OCI-LY3 (cell line): ENCODE results near the gene OTOP2.
"Not testable (repeated sequence)": the region's sequence is repeated elsewhere in the genome, so short reads cannot be mapped to it uniquely, and the experiment has no call there.

Source experiments
- H2AFZ ChIP-seq: fragments of 200-600, 300-600 bp; shearing (Covaris generic); 2 replicates; pipeline ENCODE4 v1.6.0; 2014; ENCODE audit warnings: antibody characterized with exemption, low read depth, low read length
- H3K27ac ChIP-seq: fragments of 200-600, 300-600 bp; sonication (generic); 2 replicates; pipeline ENCODE4 v1.5.1; 2014; ENCODE audit warnings: mild to moderate bottlenecking, low read length, moderate library complexity, mixed read lengths
- H3K27me3 ChIP-seq: fragments of 200-600, 300-600 bp; sonication (generic); 2 replicates; pipeline ENCODE4 v1.6.1; 2014; ENCODE audit warnings: low read depth, low read length, mixed read lengths
- H3K36me3 ChIP-seq: fragments of 200-600, 300-600 bp; sonication (generic); replicated peaks from 2 replicates; pipeline ENCODE3; 2014; ENCODE audit warnings: low read depth, low read length, mixed read lengths
- H3K4me1 ChIP-seq: fragments of 300-600, 200-600 bp; sonication (generic); 2 replicates; pipeline ENCODE4 v1.6.1; 2014; ENCODE audit warnings: low read length, mixed read lengths
- H3K4me2 ChIP-seq: fragments of 200-600, 300-600 bp; sonication (generic); 2 replicates; pipeline ENCODE4 v1.6.1; 2014; ENCODE audit warnings: low read length, mixed read lengths
- H3K4me3 ChIP-seq: fragments of 300-600, 200-600 bp; sonication (generic); 2 replicates; pipeline ENCODE4 v1.5.1; 2014; ENCODE audit warnings: antibody characterized with exemption, mild to moderate bottlenecking, low read length, moderate library complexity
- H3K79me2 ChIP-seq: fragments of 300-600, 200-600 bp; shearing (Covaris generic); 2 replicates; pipeline ENCODE4 v1.6.1; 2014; ENCODE audit warnings: mild to moderate bottlenecking, low read length, mixed read lengths
- H3K9ac ChIP-seq: fragments of 300-600, 200-600 bp; shearing (Covaris generic); 2 replicates; pipeline ENCODE4 v1.6.0; 2014; ENCODE audit warnings: mild to moderate bottlenecking, low read length, moderate library complexity
- H3K9me3 ChIP-seq: fragments of 200-600, 300-600 bp; shearing (Covaris generic); 2 replicates; pipeline ENCODE4 v1.6.1; 2014; ENCODE audit warnings: low read length, mixed read lengths; ENCODE audit not compliant: insufficient read depth
- H4K20me1 ChIP-seq: fragments of 200-600, 300-600 bp; sonication (generic); 2 replicates; pipeline ENCODE4 v1.6.1; 2016; ENCODE audit warnings: low read length, mixed read lengths; ENCODE audit not compliant: insufficient read depth
- CTCF ChIP-seq: fragments of 200-600, 300-600 bp; sonication (generic); IDR thresholded peaks from 2 replicates; pipeline ENCODE4 v1.5.1; 2014; ENCODE audit warnings: antibody characterized with exemption, low read length, low read depth
- EZH2phosphoT487 ChIP-seq: fragments of 200-600 bp; shearing (Covaris generic); IDR thresholded peaks from 2 replicates; pipeline ENCODE4 v1.6.1; 2018; ENCODE audit warnings: antibody characterized with exemption, mixed run types, low read depth

The OTOP2 gene

GRCh38 chr17:74907012-74907411 is 17.1 kb upstream of the OTOP2 start:
- Histone ChIP-seq H3K4me2 (no peak overlapping the region), H3K79me2 (no peaks in the 10 kb centered on the region), H2AFZ (no peak overlapping the region), H3K9me3 (no peaks in the 10 kb centered on the region), H3K36me3 (no peaks in the 10 kb centered on the region), H3K27me3 (no peaks in the 10 kb centered on the region), H4K20me1 (no peaks in the 10 kb centered on the region), H3K4me3 (no peak overlapping the region), H3K4me1 (no peaks in the 10 kb centered on the region), H3K27ac (no peak overlapping the region), H3K9ac (no peak overlapping the region)
- TF ChIP-seq EZH2phosphoT487 (no peak), CTCF (no peak)

GRCh38 chr17:74909097-74909496 is 15.0 kb upstream of the OTOP2 start:
- not testable (repeated sequence) for H3K9me3 ChIP-seq, H3K79me2 ChIP-seq, H3K4me1 ChIP-seq, H3K27ac ChIP-seq, H3K4me3 ChIP-seq, H3K36me3 ChIP-seq, H3K9ac ChIP-seq, H3K4me2 ChIP-seq, H3K27me3 ChIP-seq, H4K20me1 ChIP-seq, H2AFZ ChIP-seq

- H4K20me1 ChIP-seq, H3K4me3 ChIP-seq, H3K4me1 ChIP-seq: not testable (repeated sequence)
Observed at GRCh38 chr17:74911423-74911822, 12.7 kb upstream of the OTOP2 start.

GRCh38 chr17:74916136-74916850 is 7.8 kb upstream of the OTOP2 start:
- no peak for TF ChIP-seq EZH2phosphoT487
- no peak for TF ChIP-seq CTCF
- Histone ChIP-seq H4K20me1 (no peaks in the 10 kb centered on the region), H3K27me3 (no peaks in the 10 kb centered on the region), H3K36me3 (no peaks in the 10 kb centered on the region), H3K4me3 (no peak overlapping the region), H3K4me2 (no peak overlapping the region), H3K9ac (no peak overlapping the region), H2AFZ (no peak overlapping the region), H3K9me3 (no peaks in the 10 kb centered on the region), H3K27ac (no peak overlapping the region), H3K4me1 (no peaks in the 10 kb centered on the region), H3K79me2 (no peaks in the 10 kb centered on the region)

More at GRCh38 chr17:74911423-74911822, 12.7 kb upstream of the OTOP2 start:
- not testable (repeated sequence) for H3K79me2 ChIP-seq, H3K36me3 ChIP-seq, H3K27ac ChIP-seq, H3K9ac ChIP-seq, H3K9me3 ChIP-seq, H3K27me3 ChIP-seq, H3K4me2 ChIP-seq, H2AFZ ChIP-seq

- no peaks in the 10 kb centered on the region for H3K36me3 ChIP-seq
- H3K4me3 ChIP-seq, result no peak overlapping the region
- H3K79me2 ChIP-seq, result no peaks in the 10 kb centered on the region
- no peak overlapping the region for H2AFZ ChIP-seq
- H3K9me3 ChIP-seq, result no peaks in the 10 kb centered on the region
- H3K27ac ChIP-seq, result no peak overlapping the region
- no peaks in the 10 kb centered on the region for H3K27me3 ChIP-seq
- H3K4me2 ChIP-seq, result no peak overlapping the region
- H4K20me1 ChIP-seq, result no peaks in the 10 kb centered on the region
- no peaks in the 10 kb centered on the region for H3K4me1 ChIP-seq
- H3K9ac ChIP-seq, result no peak overlapping the region
- no peak for TF ChIP-seq CTCF
- no peak for TF ChIP-seq EZH2phosphoT487
Observed at GRCh38 chr17:74916851-74917199, 7.2 kb upstream of the OTOP2 start.
